NCI-H128 (cell line): ENCODE data around the gene SYNCRIP.
"Not testable (repeated sequence)": the region's sequence is repeated elsewhere in the genome, so short reads cannot be mapped to it uniquely, and the experiment has no call there.

Source experiments
- DNase-seq: peaks from one replicate; lab custom pipeline; 2025; ENCODE audit not compliant: unreplicated experiment; lab: John Stamatoyannopoulos, UW

SYNCRIP gene

DNA sequence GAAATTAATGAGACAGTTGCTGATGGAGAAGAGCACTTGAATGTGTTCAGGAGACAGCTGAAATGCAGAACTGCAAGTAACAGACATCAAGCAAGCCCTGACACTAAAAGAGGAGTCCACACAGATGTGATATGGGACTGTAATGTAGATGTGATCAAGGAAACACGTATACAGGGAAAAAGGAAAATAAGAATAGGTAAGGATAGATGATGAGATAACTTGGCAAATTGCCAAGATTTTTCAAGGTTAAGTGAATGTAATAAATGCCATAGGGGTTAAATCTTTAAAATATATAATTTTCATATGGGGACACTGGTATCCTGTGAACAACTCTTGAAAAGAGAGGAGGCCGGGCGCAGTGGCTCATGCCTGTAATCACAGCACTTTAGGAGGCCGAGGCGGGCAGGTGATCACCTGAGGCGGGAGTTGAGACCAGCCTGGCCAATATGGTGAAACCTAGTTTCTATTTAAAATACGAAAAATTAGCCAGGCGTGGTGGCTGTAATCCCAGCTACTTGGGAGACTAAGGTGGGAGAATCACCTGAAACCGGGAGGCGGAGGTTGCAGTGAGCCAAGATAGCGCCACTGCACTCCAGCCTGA lies 41.9 kb downstream of the SYNCRIP start:
- no peak for DNase-seq

DNA sequence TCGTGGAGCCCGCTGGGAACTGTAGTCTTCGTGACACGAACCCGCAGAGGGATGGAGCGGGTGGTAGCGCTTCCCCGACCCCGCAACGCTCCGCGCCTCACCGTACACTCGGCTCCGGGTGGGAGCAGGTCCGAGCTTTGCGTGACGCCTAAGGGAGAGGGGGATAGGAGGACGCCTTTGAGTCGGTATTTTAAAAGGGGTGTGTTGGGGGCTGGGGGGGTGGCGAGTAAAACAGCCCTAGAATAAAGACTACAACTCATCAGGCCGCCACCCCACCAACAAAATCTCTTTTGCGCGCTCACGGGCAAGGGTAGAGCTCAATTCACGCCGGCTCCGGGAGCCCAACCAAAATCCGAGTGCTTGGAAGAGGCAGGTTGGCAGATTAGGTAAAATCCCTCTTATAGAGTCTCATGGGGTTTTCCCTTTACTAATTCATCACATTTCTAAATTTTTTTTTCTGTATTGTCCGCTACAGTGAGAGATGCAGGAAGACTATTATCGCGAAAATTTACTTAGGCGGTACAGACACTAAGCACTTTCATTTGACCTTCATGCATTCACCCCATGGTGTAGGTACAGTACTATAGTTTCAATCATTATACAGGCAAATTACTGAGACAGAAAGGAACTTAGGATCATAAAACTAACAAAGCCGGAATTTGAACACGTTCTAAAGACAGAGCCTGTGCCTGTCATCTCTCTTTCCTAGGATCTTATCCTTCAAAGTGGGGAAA lies 48.3 kb downstream of the SYNCRIP start:
- no peak for DNase-seq

DNA sequence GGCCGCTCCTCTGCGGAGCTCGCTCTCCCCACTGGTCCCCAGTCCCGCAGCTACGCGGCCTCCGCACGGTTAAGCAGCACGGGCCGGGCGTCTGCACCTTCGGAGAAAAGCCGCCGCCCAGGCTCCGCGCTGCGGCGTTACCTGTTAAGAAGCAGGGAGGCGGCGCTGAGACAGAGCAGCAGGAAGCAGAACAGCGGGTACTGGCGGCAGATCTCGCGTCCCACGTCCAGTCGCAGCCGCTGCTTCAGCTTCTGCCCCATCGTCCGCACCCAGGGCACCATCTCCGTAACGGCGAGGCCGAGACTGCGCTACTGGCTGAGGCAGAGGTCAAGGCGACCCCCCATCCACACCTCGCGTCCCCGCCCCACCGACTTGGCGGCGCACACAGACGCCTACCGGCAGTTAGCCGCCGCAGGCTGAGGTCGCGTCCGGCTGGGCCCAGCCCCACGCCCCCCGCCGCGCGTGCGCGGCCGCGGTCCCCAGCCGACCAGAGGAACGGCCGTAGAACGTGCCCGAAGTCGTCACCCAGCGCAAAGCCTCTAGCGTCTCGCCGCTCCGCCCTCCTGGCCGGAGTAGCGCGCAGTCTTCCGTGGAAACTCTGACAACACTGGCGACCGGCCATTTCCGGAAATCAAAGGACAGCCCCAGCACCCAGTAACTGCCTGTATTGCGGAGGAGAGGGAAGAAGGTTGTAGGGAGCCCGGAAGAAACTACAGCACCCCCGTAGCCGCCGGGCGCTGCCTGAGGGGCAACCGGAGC lies 49.1 kb downstream of the SYNCRIP start, which contains the start of gene SNX14:
Gene SNX14 (minus strand): TSS at position 421 of the 759 bp plus-strand sequence. CDS start 140 bp downstream, at position 281.
- DNase-seq, result peak; percentile 52

GRCh38 chr6:85592033-85592432 lies 50.7 kb downstream of the SYNCRIP start:
- DNase-seq, result no peak

GRCh38 chr6:85591207-85591606 lies 51.5 kb downstream of the SYNCRIP start:
- no peak for DNase-seq

DNA sequence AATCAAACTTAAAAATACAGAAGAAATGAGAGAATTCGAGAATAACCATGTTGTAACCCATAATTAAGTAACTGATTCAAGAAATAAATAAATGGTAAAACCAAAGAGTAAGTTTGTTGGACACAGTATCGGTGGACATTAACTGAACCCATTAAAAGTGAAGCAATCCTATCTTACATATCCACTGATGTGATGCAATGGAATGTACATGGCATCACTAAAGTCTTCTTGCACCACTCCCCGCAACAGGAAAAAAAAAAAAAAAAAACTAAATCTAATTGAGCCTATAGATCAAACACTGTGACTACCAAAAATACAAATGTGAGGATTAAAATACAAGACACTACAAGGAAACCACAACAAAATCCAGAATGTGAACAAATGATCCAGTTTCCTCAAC lies 56.9 kb downstream of the SYNCRIP start:
- no peak for DNase-seq

- not testable (repeated sequence) for DNase-seq
Measured at GRCh38 chr6:85582832-85583231, 59.9 kb downstream of the SYNCRIP start.

DNA sequence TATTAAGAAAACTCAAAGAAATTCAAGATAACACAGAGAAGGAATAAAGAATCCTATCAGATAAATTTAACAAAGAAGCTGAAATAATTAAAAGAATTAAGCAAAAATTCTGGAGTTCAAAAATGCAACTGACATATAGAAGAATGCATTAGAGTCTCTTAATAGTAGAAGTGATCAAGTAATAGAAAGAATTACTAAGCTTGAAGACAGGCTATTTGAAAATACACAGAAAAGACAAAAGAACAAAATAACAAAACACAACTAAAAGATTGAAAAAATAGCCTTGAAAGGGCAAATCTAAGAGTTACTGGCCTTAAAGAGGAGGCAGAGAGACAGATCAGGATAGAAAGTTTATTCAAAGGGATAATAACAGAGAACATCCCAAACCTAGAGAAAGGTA lies 61.1 kb downstream of the SYNCRIP start:
- DNase-seq, result no peak

DNA sequence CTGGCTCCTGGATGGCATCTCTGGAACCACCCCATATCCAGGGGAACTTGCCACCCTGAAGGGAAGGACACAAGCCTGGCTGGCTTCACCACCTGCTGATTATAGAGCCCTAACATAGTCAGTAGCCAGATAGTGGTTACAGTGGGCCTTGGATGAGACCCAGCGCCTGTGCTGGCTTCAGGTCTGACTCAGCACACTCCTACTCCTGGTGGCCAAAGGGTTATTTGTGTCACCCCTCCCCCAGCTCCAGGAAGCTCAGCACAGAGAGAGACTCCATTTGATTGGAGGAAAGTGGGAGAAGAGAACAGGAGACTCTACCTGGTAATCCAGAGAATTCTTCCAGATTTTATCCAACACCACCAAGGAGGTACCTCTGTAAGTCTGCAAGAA lies 61.8 kb downstream of the SYNCRIP start:
- no peak for DNase-seq

GRCh38 chr6:85580118-85580877 lies 62.4 kb downstream of the SYNCRIP start:
- no peak for DNase-seq

- no peak for DNase-seq
Measured at GRCh38 chr6:85579581-85579980, 63.1 kb downstream of the SYNCRIP start.

- DNase-seq, result no peak
Measured at GRCh38 chr6:85576476-85576875, 66.2 kb downstream of the SYNCRIP start.

- DNase-seq, result no peak
Measured at GRCh38 chr6:85574932-85575598, 67.6 kb downstream of the SYNCRIP start.

DNA sequence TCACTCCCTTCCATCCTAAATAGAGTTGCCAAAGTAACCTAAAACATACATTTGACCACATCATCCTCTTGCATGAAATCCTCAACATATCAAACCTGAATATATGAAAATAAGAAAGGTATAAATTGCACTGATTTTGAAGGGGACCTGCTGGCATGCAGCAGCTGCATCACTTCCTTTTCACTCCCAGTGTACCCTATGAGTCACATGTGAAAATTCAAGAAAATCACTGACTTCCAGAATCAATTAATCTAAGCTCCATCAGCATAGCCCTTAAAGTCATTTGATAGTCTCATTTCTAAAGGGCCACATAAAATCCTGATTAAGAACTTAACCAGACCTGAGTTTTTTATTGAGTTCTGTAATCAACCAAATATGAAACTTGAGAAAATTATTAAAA lies 73.4 kb downstream of the SYNCRIP start:
- no peak for DNase-seq

DNA sequence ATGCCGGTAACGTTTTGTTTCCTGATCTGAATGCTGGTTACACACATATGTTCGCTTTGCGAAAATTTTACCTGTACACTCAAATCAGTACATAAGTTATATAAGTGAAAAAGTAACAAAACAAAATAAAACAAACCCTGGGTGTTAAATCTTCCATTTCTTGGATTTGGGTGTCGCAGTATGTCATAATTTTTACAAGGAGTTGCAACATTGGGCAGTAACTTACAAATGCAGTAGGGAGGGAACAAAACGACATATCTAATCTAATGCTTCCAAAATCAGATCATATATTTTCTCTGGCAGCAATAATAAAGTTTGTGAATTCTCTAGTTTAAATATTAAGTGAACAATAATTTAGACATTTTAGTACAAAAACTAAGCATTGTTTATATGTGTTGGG lies 74.3 kb downstream of the SYNCRIP start:
- no peak for DNase-seq

DNA sequence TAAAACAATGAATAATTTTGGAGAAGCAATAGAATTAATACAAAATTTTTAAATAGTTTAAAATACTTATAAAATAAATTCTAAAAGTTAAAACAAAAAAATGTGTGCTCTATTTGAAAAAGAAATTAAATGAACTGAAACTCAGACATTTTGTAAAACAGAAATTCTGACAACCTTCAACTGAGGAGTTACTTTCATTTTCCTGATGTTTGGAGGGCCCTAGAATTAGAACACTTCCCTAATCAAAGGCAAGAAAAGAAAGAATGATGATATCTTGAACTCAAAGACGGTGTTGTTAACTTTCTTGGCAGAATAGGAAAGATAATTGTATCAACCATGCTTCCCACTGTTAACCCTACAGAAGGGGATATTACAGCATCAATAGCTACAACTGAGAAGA lies 77.0 kb downstream of the SYNCRIP start:
- DNase-seq, result no peak

DNA sequence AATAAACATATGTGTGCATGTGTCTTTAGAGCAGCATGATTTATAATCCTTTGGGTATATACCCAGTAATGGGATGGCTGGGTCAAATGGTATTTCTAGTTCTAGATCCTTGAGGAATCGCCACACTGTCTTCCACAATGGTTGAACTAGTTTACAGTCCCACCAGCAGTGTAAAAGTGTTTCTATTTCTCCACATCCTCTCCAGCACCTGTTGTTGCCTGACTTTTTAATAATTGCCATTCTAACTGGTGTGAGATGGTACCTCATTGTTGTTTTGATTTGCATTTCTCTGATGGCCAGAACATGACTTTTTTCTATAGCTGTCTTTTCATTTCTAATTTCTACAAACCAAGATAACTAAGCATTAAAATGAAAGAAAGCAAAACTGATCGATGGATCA lies 78.5 kb downstream of the SYNCRIP start:
- DNase-seq, result not testable (repeated sequence)
